Loucy (cell line): ENCODE data around the gene PIEZO1.

Experiments
- H2AFZ ChIP-seq: fragments of 200-600 bp; sonication (generic); 2 replicates; pipeline ENCODE4 v1.6.0; 2016; ENCODE audit warnings: antibody characterized with exemption, mild to moderate bottlenecking, low read length, moderate library complexity
- H3F3A ChIP-seq: fragments of 200-600 bp; 2 replicates; pipeline ENCODE4 v1.6.0; 2016; ENCODE audit warnings: antibody characterized with exemption, low read depth, mild to moderate bottlenecking
- H3K27me3 ChIP-seq: fragments of 200-600 bp; sonication (generic); 2 replicates; pipeline ENCODE4 v1.6.1; 2014; ENCODE audit warnings: low read length, mild to moderate bottlenecking; ENCODE audit not compliant: insufficient read depth, poor library complexity, severe bottlenecking
- H3K36me3 ChIP-seq: fragments of 200-600 bp; sonication (generic); 2 replicates; pipeline ENCODE4 v1.6.1; 2016; ENCODE audit warnings: low read length; ENCODE audit not compliant: insufficient read depth
- H3K4me1 ChIP-seq: fragments of 200-600 bp; sonication (generic); 2 replicates; pipeline ENCODE4 v1.5.1; 2014; ENCODE audit warnings: low read length, mild to moderate bottlenecking; ENCODE audit not compliant: insufficient read depth, poor library complexity, severe bottlenecking
- H3K4me2 ChIP-seq: fragments of 200-600 bp; sonication (generic); 2 replicates; pipeline ENCODE4 v1.6.0; 2014; ENCODE audit warnings: antibody characterized with exemption, low read length, low read depth, mild to moderate bottlenecking; ENCODE audit not compliant: poor library complexity, severe bottlenecking
- H3K4me3 ChIP-seq: fragments of 200-600 bp; sonication (generic); 2 replicates; pipeline ENCODE4 v1.5.1; 2014; ENCODE audit warnings: low read length, mild to moderate bottlenecking, mixed read lengths; ENCODE audit not compliant: poor library complexity, severe bottlenecking
- H3K79me2 ChIP-seq: fragments of 200-600 bp; sonication (generic); 2 replicates; pipeline ENCODE4 v1.6.1; 2014; ENCODE audit warnings: low read length; ENCODE audit not compliant: insufficient read depth
- H3K9ac ChIP-seq: fragments of 200-600 bp; sonication (generic); 2 replicates; pipeline ENCODE4 v1.6.0; 2014; ENCODE audit warnings: mild to moderate bottlenecking, low read depth, low read length, moderate library complexity; ENCODE audit not compliant: poor library complexity, severe bottlenecking
- H3K9me2 ChIP-seq: fragments of 200-600 bp; sonication (generic); replicated peaks from 2 replicates; pipeline ENCODE4 v1.6.1; 2016; ENCODE audit warnings: low read depth, low read length, mixed read lengths
- H3K9me3 ChIP-seq: fragments of 200-600 bp; sonication (generic); 2 replicates; pipeline ENCODE4 v1.6.1; 2014; ENCODE audit warnings: mild to moderate bottlenecking, antibody characterized with exemption, low read length, low read depth; ENCODE audit not compliant: insufficient read depth
- H4K20me1 ChIP-seq: fragments of 200-600 bp; sonication (generic); 2 replicates; pipeline ENCODE4 v1.6.0; 2014; ENCODE audit warnings: antibody characterized with exemption, low read length, mild to moderate bottlenecking; ENCODE audit not compliant: insufficient read depth, poor library complexity, severe bottlenecking
- CTCF ChIP-seq: fragments of 200-600 bp; sonication (generic); conservative IDR thresholded peaks from 2 replicates; pipeline ENCODE4 v1.5.1; 2014; ENCODE audit warnings: mild to moderate bottlenecking, antibody characterized with exemption, low read length
- EZH2phosphoT487 ChIP-seq: fragments of 200-600 bp; IDR thresholded peaks from 2 replicates; pipeline ENCODE4 v1.6.1; 2018; ENCODE audit warnings: antibody characterized with exemption, mild to moderate bottlenecking, moderate library complexity, borderline replicate concordance

PIEZO1 gene

GRCh38 chr16:88755745-88756443, 29.1 kb downstream of the PIEZO1 start:
- no peak overlapping the region for H3K4me3 ChIP-seq
- no peaks in the 10 kb centered on the region; the same call in 1 of the 2 replicates for H3K36me3 ChIP-seq
- H3K4me1 ChIP-seq, result no peaks in the 10 kb centered on the region
- H4K20me1 ChIP-seq, result peaks cover 15% of the 10 kb centered on the region
- no peak overlapping the region for H3K9ac ChIP-seq
- no peaks in the 10 kb centered on the region for H3K27me3 ChIP-seq
- no peak overlapping the region for H2AFZ ChIP-seq
- no peaks in the 10 kb centered on the region for H3K9me3 ChIP-seq
- peaks cover 40% of the 10 kb centered on the region; the same call in 1 of the 2 replicates for H3K79me2 ChIP-seq
- no peaks in the 10 kb centered on the region for H3F3A ChIP-seq
- no peaks in the 10 kb centered on the region for H3K9me2 ChIP-seq
- no peak for TF ChIP-seq CTCF
- TF ChIP-seq EZH2phosphoT487, result no peak
- no peak overlapping the region for H3K4me2 ChIP-seq

GRCh38 chr16:88754912-88755744, 29.9 kb downstream of the PIEZO1 start:
- no peak overlapping the region for H3K9ac ChIP-seq
- no peak overlapping the region for H3K4me3 ChIP-seq
- H3F3A ChIP-seq, result no peaks in the 10 kb centered on the region
- H3K4me1 ChIP-seq, result no peaks in the 10 kb centered on the region
- no peak for TF ChIP-seq CTCF
- no peaks in the 10 kb centered on the region; the same call in 1 of the 2 replicates for H3K36me3 ChIP-seq
- no peaks in the 10 kb centered on the region for H3K9me3 ChIP-seq
- no peak overlapping the region for H2AFZ ChIP-seq
- no peaks in the 10 kb centered on the region for H3K9me2 ChIP-seq
- H3K4me2 ChIP-seq, result no peak overlapping the region
- no peaks in the 10 kb centered on the region for H3K27me3 ChIP-seq
- H3K79me2 ChIP-seq, result peaks cover 41% of the 10 kb centered on the region; the same call in 1 of the 2 replicates
- peaks cover 12% of the 10 kb centered on the region for H4K20me1 ChIP-seq

GRCh38 chr16:88754109-88754911, 30.7 kb downstream of the PIEZO1 start:
- no peaks in the 10 kb centered on the region for H3F3A ChIP-seq
- H4K20me1 ChIP-seq, result peaks cover 9% of the 10 kb centered on the region

More at GRCh38 chr16:88754109-88754911, 30.7 kb downstream of the PIEZO1 start:
- no peaks in the 10 kb centered on the region for H3K9me3 ChIP-seq
- peaks cover 38% of the 10 kb centered on the region; the same call in 1 of the 2 replicates for H3K79me2 ChIP-seq
- no peak overlapping the region for H3K4me3 ChIP-seq
- no peak for TF ChIP-seq CTCF
- no peak for TF ChIP-seq EZH2phosphoT487
- H3K4me1 ChIP-seq, result no peaks in the 10 kb centered on the region
- H2AFZ ChIP-seq, result no peak overlapping the region
- no peaks in the 10 kb centered on the region for H3K27me3 ChIP-seq
- H3K36me3 ChIP-seq, result no peaks in the 10 kb centered on the region; the same call in 1 of the 2 replicates
- H3K9ac ChIP-seq, result no peak overlapping the region
- H3K9me2 ChIP-seq, result no peaks in the 10 kb centered on the region
- no peak overlapping the region for H3K4me2 ChIP-seq
